Peyer's patch (tissue), 4 donors: Measurements from ENCODE around the gene VSTM4. TPM values are rescaled to one million over a fixed set of nuclear protein-coding genes. Genes with fewer than 3 reads are reported as not detected.

Source experiments
- DNase-seq, 3 donors: peaks; one replicate each; pipeline ENCODE4 v3.0.0-alpha.2; 2017 to 2019
- H3K27ac ChIP-seq, 4 donors: fragments of 200-600 bp; sonication (generic); one replicate each; pipeline ENCODE4 v1.5.1; 2016 to 2019
- H3K27me3 ChIP-seq, 2 donors: fragments of 200-600 bp; sonication (generic); one replicate each; pipeline ENCODE4 v1.5.1; 2019
- H3K36me3 ChIP-seq, 3 donors: fragments of 200-600 bp; sonication (generic); one replicate each; pipeline ENCODE4 v1.5.1; 2016 to 2019
- H3K4me1 ChIP-seq, 4 donors: fragments of 200-600 bp; sonication (generic); one replicate each; pipeline ENCODE4 v1.5.1; 2016 to 2019
- H3K4me3 ChIP-seq, 4 donors: fragments of 200-600 bp; sonication (generic); 1 replicate in 3 of 4; 2 replicates in 1 of 4; pipeline ENCODE4 v1.5.1; 2016 to 2019; ENCODE audit warnings: mild to moderate bottlenecking in 1 of 4
- H3K9me3 ChIP-seq, 4 donors: fragments of 200-600 bp; sonication (generic); one replicate each; pipeline ENCODE4 v1.5.1; 2016 to 2019; ENCODE audit warnings: mild to moderate bottlenecking in 1 of 4
- POLR2A ChIP-seq, 2 donors: fragments of 450-650 bp; IDR thresholded peaks; one replicate each; pipeline ENCODE4 v1.5.1; 2017; ENCODE audit warnings: antibody characterized with exemption in 2 of 2, mild to moderate bottlenecking in 2 of 2, moderate library complexity in 2 of 2
- total RNA-seq, 4 donors: library from RNA; depleted of rRNA; stranded (reverse); fragments of >200 nt; gene quantifications; one replicate each; pipeline ENCODE4 v1.1.0, GENCODE V29; 2016
- TF ChIP-seq, protein P1 (sequence below), 6 experiments: fragments of 450-650 bp in 4 of 6; fragments of 200-600 bp in 2 of 6; sonication (generic) in 1 of 6; IDR thresholded peaks; one replicate each; pipeline ENCODE4 v1.5.1; 2017 to 2019; ENCODE audit warnings: antibody characterized with exemption in 6 of 6, mild to moderate bottlenecking in 3 of 6, moderate library complexity in 1 of 6

The VSTM4 gene
- total RNA-seq, 4 donors from 2014 or later = 1.7 to 4.7 (median 3.8) TPM

DNA sequence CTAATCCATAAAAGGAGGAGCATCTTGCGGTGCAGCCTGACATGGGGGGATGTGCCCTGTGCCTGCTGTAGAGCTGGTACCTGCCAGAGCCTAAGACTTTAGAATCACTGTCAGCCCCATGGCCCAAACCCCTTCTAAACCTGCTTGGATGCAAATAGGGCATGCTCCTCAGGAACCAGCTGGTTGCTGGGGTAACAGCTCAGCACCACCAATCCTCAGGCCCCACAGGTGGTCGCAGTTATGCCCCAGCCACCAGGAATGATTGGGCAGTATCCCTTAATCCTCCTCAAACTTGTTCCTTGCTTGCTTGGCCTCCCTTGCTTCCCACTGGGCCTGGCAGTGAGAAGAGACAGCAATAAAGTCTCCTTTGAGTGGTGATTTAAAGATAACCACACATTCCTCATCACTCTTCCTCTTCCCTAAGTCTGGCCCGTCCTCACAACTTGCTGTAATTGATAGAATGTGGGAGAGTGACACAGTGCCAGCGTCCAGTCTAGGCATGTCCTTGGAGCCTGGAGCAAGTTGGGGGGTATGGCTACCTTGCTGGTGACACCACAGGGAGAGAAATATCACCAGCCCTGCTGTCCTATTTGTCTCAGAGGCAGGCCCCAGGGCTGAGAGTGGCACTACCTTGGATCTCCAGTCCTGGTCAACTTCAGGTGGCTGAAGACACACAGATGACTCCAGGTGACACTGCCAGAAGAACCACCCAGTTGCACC, 43.0 kb downstream of the VSTM4 start:
- no peak for DNase-seq
- H3K4me1 ChIP-seq = no peaks in the 10 kb centered on the region
- H3K9me3 ChIP-seq = no peaks in the 10 kb centered on the region
- no peak overlapping the region for H3K4me3 ChIP-seq
- no peaks in the 10 kb centered on the region for H3K27me3 ChIP-seq
- H3K27ac ChIP-seq = no peak overlapping the region
- TF ChIP-seq, protein P1, sequence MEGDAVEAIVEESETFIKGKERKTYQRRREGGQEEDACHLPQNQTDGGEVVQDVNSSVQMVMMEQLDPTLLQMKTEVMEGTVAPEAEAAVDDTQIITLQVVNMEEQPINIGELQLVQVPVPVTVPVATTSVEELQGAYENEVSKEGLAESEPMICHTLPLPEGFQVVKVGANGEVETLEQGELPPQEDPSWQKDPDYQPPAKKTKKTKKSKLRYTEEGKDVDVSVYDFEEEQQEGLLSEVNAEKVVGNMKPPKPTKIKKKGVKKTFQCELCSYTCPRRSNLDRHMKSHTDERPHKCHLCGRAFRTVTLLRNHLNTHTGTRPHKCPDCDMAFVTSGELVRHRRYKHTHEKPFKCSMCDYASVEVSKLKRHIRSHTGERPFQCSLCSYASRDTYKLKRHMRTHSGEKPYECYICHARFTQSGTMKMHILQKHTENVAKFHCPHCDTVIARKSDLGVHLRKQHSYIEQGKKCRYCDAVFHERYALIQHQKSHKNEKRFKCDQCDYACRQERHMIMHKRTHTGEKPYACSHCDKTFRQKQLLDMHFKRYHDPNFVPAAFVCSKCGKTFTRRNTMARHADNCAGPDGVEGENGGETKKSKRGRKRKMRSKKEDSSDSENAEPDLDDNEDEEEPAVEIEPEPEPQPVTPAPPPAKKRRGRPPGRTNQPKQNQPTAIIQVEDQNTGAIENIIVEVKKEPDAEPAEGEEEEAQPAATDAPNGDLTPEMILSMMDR (IDR thresholded peaks at IDR 0.05) = no peak
- TF ChIP-seq POLR2A (IDR thresholded peaks at IDR 0.05) = no peak
- H3K36me3 ChIP-seq = no peaks in the 10 kb centered on the region

DNA sequence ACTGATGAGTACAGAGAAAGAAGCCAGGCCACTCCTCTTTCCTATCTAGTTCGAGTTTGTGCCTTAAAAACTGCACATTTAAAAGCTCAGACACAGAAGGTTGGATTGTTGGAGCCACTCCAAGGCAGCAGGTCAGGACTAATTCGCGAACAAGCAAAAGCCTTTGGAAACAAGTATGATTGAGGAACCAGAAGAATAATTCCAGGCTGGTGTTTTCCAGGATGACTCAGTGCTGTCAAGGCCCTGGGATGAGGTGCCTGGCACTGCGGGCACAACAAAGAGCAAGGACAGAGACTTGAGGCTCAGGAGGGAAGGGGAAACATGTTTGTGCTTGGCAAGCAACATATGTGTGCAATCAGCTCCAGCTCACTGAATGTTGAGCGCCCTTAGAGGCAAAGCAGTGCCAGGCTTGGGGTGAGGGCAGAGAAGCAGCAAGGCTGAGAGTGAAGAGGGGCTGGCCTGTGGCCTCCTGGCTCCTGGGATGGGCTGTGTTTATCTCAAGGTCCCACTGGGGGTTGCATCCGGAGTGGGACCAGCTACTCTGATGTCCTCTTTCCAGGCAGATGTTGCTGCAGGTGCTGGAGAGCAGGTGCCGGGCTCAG, 44.1 kb downstream of the VSTM4 start:
- DNase-seq = no peak
- no peak overlapping the region for H3K27ac ChIP-seq

DNA sequence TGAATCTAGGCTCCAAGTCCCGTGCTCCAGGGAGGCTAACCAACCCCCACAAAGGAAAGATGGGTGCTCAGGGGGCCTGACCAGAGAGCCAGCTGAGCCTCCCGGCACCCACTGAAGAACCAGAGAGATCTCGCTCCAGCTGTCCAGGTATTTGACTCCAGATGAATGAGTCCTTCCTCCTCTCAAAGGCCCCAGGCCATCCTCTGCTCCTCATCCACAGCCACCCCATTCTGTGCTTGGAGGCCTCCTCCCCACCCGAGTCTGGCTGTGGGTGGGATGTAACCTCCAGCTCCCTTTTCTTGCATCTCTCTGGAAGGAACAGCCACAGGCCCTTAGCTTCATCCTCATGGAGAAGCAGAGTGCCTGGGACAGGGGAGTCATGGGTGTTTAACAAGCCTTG, 44.6 kb downstream of the VSTM4 start:
- no peaks in the 10 kb centered on the region for H3K36me3 ChIP-seq
- DNase-seq = no peak
- no peak overlapping the region for H3K27ac ChIP-seq
- no peaks in the 10 kb centered on the region for H3K27me3 ChIP-seq
- no peaks in the 10 kb centered on the region for H3K4me1 ChIP-seq
- no peaks in the 10 kb centered on the region for H3K9me3 ChIP-seq
- no peak for TF ChIP-seq POLR2A (IDR thresholded peaks at IDR 0.05)
- TF ChIP-seq, protein P1 (IDR thresholded peaks at IDR 0.05) = no peak
- H3K4me3 ChIP-seq = no peak overlapping the region

More for the DNA sequence above, 44.1 kb downstream of the VSTM4 start:
- Histone ChIP-seq H3K9me3 (no peaks in the 10 kb centered on the region), H3K36me3 (no peaks in the 10 kb centered on the region), H3K27me3 (no peaks in the 10 kb centered on the region), H3K4me3 (no peak overlapping the region), H3K4me1 (no peaks in the 10 kb centered on the region)
- TF ChIP-seq, protein P1 (IDR thresholded peaks at IDR 0.05) = no peak
- no peak for TF ChIP-seq POLR2A (IDR thresholded peaks at IDR 0.05)

DNA sequence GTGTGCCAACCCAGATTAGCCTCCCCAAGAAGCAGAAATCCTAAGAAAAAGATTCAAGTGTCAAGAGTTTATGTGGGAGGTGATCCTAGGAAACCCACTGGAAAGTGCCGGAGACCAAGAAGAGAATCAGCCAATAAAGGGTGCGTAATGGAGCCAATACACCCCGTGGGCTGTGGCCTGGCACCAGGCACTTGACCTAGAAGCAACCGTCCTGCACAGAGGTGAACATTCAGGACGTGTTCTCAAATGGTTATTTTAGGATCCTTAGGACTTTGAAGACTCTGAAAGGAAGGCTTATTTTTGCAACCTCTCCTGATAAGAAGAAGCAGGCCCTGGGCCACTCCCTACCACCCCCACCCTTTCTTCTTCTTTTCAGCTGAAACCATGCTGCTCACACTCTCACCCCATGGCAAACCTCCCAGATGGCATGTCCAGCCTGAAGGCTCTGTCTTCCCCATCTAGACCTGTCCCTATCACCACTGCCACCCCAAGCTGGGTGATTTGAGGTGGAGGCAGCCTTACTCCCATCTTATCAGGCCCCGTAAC, 46.6 kb downstream of the VSTM4 start:
- DNase-seq = no peak
- Histone ChIP-seq H3K27me3 (no peaks in the 10 kb centered on the region), H3K9me3 (no peaks in the 10 kb centered on the region), H3K4me1 (no peaks in the 10 kb centered on the region), H3K36me3 (no peaks in the 10 kb centered on the region), H3K27ac (no peak overlapping the region), H3K4me3 (no peak overlapping the region)
- TF ChIP-seq, protein P1 (IDR thresholded peaks at IDR 0.05) = no peak
- no peak for TF ChIP-seq POLR2A (IDR thresholded peaks at IDR 0.05)

DNA sequence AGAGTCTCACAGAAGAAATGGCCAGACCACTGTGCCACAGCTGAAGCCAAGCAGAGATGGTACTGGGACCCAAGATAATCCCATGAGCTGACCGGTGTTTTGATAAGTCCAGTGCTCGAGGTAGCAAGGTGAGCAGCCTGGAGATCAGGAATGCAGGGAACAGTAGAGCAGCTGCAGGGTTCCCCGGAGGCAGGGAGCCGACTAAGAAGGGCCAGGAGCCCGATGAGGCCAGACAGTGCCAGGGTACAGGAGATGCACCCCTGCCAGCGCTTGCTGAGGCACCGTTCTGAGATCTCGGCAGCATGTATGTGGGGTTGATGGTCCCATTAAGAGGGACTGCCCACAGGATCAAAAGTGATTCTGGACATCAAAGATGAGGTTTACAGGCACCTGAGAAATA, 47.1 kb downstream of the VSTM4 start:
- no peaks in the 10 kb centered on the region for H3K27me3 ChIP-seq
- H3K27ac ChIP-seq = no peak overlapping the region
- no peaks in the 10 kb centered on the region for H3K9me3 ChIP-seq
- no peak overlapping the region for H3K4me3 ChIP-seq
- H3K36me3 ChIP-seq = no peaks in the 10 kb centered on the region
- DNase-seq = no peak
- TF ChIP-seq POLR2A (IDR thresholded peaks at IDR 0.05) = no peak
- no peaks in the 10 kb centered on the region for H3K4me1 ChIP-seq
